Gastroesophageal sphincter (tissue), 3 donors: ENCODE data around the gene CRKL.

Experiments used
- EP300 ChIP-seq: sonication (generic); formaldehyde crosslinking; IDR thresholded peaks from one replicate; pipeline ENCODE4 v1.6.1; 2017; ENCODE audit warnings: antibody characterized with exemption, mild to moderate bottlenecking
- POLR2A ChIP-seq, 2 donors: fragments of 450-650 bp; IDR thresholded peaks; one replicate each; pipeline ENCODE4 v1.6.1; 2017; ENCODE audit warnings: antibody characterized with exemption in 2 of 2, mild to moderate bottlenecking in 2 of 2, moderate library complexity in 1 of 2
- POLR2AphosphoS5 ChIP-seq: sonication (generic); formaldehyde crosslinking; IDR thresholded peaks from one replicate; pipeline ENCODE4 v1.6.1; 2017; ENCODE audit warnings: antibody characterized with exemption
- TF ChIP-seq, protein P1 (sequence below), 4 experiments: fragments of 200-600 bp in 2 of 4; fragments of 450-650 bp in 2 of 4; sonication (generic) in 1 of 4; IDR thresholded peaks; one replicate each; pipeline ENCODE4 v1.5.1; 2017 to 2019; ENCODE audit warnings: antibody characterized with exemption in 4 of 4, mild to moderate bottlenecking in 2 of 4, moderate library complexity in 2 of 4

DNA sequence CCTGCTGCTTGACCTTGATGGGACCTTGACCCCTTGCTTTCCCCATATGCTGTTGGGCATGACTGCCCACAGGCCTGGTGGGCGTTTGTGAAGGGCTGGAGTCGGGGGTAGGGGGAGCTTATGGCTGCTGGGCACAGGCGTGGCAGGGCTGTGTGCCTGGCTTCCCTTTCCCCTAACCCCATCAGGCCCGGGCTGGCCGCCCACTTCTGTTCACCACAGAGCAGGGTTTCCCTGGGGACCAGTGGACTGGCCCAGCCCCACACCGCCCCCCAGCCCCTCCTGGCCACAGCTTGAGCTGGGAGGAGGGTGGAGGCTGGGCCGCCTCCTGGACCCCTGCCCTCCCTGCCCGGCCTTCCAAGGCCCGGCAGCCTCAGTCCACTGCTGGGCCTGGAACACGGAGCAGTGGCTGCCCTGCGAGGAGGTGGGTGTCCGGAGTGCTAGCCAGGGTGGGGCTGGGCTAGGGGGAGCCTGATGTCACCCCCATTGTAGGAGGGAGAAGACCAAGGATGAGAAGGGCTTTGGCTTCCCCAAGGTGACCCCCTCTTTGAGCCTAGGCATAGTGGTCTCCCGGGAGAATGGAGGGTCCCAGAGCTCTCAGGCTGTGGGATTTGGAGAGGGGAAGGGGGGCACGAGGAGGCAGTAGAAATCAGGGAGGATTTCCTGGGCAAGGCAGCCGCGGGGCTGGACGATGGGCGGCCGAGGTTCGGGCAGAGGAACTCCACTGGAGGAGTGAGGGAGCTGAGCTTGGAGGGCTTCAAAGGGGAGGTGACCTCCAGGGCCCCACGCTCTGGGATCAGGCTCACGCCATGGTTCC, 49.9 kb downstream of the CRKL start, which contains the start of gene AIFM3:
- TF ChIP-seq POLR2AphosphoS5 (no peak), POLR2A (IDR thresholded peaks at IDR 0.05) (no peak), EP300 (no peak)
- TF ChIP-seq, protein P1, sequence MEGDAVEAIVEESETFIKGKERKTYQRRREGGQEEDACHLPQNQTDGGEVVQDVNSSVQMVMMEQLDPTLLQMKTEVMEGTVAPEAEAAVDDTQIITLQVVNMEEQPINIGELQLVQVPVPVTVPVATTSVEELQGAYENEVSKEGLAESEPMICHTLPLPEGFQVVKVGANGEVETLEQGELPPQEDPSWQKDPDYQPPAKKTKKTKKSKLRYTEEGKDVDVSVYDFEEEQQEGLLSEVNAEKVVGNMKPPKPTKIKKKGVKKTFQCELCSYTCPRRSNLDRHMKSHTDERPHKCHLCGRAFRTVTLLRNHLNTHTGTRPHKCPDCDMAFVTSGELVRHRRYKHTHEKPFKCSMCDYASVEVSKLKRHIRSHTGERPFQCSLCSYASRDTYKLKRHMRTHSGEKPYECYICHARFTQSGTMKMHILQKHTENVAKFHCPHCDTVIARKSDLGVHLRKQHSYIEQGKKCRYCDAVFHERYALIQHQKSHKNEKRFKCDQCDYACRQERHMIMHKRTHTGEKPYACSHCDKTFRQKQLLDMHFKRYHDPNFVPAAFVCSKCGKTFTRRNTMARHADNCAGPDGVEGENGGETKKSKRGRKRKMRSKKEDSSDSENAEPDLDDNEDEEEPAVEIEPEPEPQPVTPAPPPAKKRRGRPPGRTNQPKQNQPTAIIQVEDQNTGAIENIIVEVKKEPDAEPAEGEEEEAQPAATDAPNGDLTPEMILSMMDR (IDR thresholded peaks at IDR 0.05) = no peak
